Immature natural killer cell (primary cell): ENCODE results near the gene MAGEC3. TPM values are rescaled to one million over a fixed set of nuclear protein-coding genes. Genes with fewer than 3 reads are reported as not detected.

Source experiments
- DNase-seq, 3 donors: peaks; one replicate each; pipeline ENCODE4 v3.0.0; 2022; ENCODE audit warnings: mixed read lengths in 1 of 3
- H3K27ac Mint-ChIP-seq, 6 donors: one replicate each; pipeline ENCODE4 v1.8.0; 2020; ENCODE audit warnings: mixed read lengths in 6 of 6, mild to moderate bottlenecking in 5 of 6, inconsistent platforms in 4 of 6, moderate library complexity in 3 of 6
- H3K27me3 Mint-ChIP-seq, 3 donors: one replicate each; pipeline ENCODE4 v1.8.0; 2020 to 2021; ENCODE audit warnings: low read depth in 3 of 3, mild to moderate bottlenecking in 3 of 3, mixed read lengths in 3 of 3, moderate library complexity in 3 of 3, inconsistent platforms in 1 of 3
- H3K36me3 Mint-ChIP-seq, 3 donors: one replicate each; pipeline ENCODE4 v1.8.0; 2020; ENCODE audit warnings: mixed read lengths in 3 of 3, inconsistent platforms in 2 of 3, mild to moderate bottlenecking in 2 of 3
- H3K4me1 Mint-ChIP-seq, 2 donors: one replicate each; pipeline ENCODE4 v1.8.0; 2020; ENCODE audit warnings: inconsistent platforms in 2 of 2, mild to moderate bottlenecking in 2 of 2, mixed read lengths in 2 of 2, moderate library complexity in 1 of 2
- H3K4me3 Mint-ChIP-seq, 5 donors: one replicate each; pipeline ENCODE4 v1.8.0; 2020; ENCODE audit warnings: mild to moderate bottlenecking in 5 of 5, mixed read lengths in 5 of 5, inconsistent platforms in 3 of 5, moderate library complexity in 3 of 5
- H3K9me3 Mint-ChIP-seq, 6 donors: one replicate each; pipeline ENCODE4 v1.8.0; 2020; ENCODE audit warnings: mild to moderate bottlenecking in 6 of 6, mixed read lengths in 6 of 6, inconsistent platforms in 4 of 6, moderate library complexity in 3 of 6
- polyA plus RNA-seq, 3 donors: library from polyadenylated mRNA; unstranded; fragments of 300-500 nt; fragmentation: Illumina TruSeq; gene quantifications; one replicate each; pipeline ENCODE4 v1.2.3, GENCODE V29; 2021

MAGEC3 gene
- polyA plus RNA-seq, 3 donors from 2014 or later, result not detected

- Mint-ChIP-seq H3K27ac (no peak within 1 kb of the TSS), H3K36me3 (no peaks in the 10 kb centered on the region), H3K9me3 (peaks cover 0 to 6% (median 1%) of the 10 kb centered on the region in 6 donors), H3K27me3 (peaks cover 0 to 11% (median 0%) of the 10 kb centered on the region in 3 donors), H3K4me1 (no peaks in the 10 kb centered on the region), H3K4me3 (no peak within 1 kb of the TSS)
- no peak for DNase-seq
Measured at GRCh38 chrX:141903400-141904155, 65.5 kb downstream of the MAGEC3 start, which contains the start of gene MAGEC1. MAGEC1 (plus strand) TSS chrX:141903894; CDS start chrX:141905073, 1,179 bp downstream.

- H3K27ac Mint-ChIP-seq, result no peak overlapping the region
- peaks cover 0 to 10% (median 0%) of the 10 kb centered on the region in 3 donors for H3K27me3 Mint-ChIP-seq
- no peak for DNase-seq
- no peaks in the 10 kb centered on the region for H3K36me3 Mint-ChIP-seq
- peaks cover 0 to 6% (median 1%) of the 10 kb centered on the region in 6 donors for H3K9me3 Mint-ChIP-seq
- H3K4me3 Mint-ChIP-seq, result no peak overlapping the region
- H3K4me1 Mint-ChIP-seq, result no peaks in the 10 kb centered on the region
Measured at GRCh38 chrX:141904262-141904661, 66.1 kb downstream of the MAGEC3 start.

GRCh38 chrX:141917801-141918200 is 79.7 kb downstream of the MAGEC3 start:
- no peak for DNase-seq
- no peaks in the 10 kb centered on the region for H3K36me3 Mint-ChIP-seq
- no peak overlapping the region for H3K4me3 Mint-ChIP-seq
- no peak overlapping the region for H3K27ac Mint-ChIP-seq
- no peaks in the 10 kb centered on the region for H3K4me1 Mint-ChIP-seq
- H3K27me3 Mint-ChIP-seq, result peaks cover 0 to 4% (median 2%) of the 10 kb centered on the region in 3 donors
- H3K9me3 Mint-ChIP-seq, result peaks cover 0 to 5% (median 1%) of the 10 kb centered on the region in 6 donors

GRCh38 chrX:141924293-141924692 is 86.2 kb downstream of the MAGEC3 start:
- peaks cover 0 to 7% (median 3%) of the 10 kb centered on the region in 3 donors for H3K27me3 Mint-ChIP-seq
- H3K9me3 Mint-ChIP-seq, result peaks cover 0 to 2% (median under 1%) of the 10 kb centered on the region in 6 donors
- H3K36me3 Mint-ChIP-seq, result no peaks in the 10 kb centered on the region
- H3K4me3 Mint-ChIP-seq, result no peak overlapping the region
- DNase-seq, result no peak
- no peaks in the 10 kb centered on the region for H3K4me1 Mint-ChIP-seq
- no peak overlapping the region for H3K27ac Mint-ChIP-seq

- peaks cover 0 to 5% (median under 1%) of the 10 kb centered on the region in 3 donors for H3K27me3 Mint-ChIP-seq
- no peak for DNase-seq
- no peaks in the 10 kb centered on the region for H3K36me3 Mint-ChIP-seq
- H3K27ac Mint-ChIP-seq, result no peak overlapping the region
- no peaks in the 10 kb centered on the region for H3K4me1 Mint-ChIP-seq
- peaks cover 0 to 6% (median 1%) of the 10 kb centered on the region in 6 donors for H3K9me3 Mint-ChIP-seq
- H3K4me3 Mint-ChIP-seq, result no peak overlapping the region
Measured at GRCh38 chrX:141928432-141928831, 90.3 kb downstream of the MAGEC3 start.

- no peaks in the 10 kb centered on the region for H3K4me1 Mint-ChIP-seq
- H3K4me3 Mint-ChIP-seq, result no peak overlapping the region
- peaks cover 0 to 15% (median 4%) of the 10 kb centered on the region in 6 donors for H3K9me3 Mint-ChIP-seq
- H3K27ac Mint-ChIP-seq, result no peak overlapping the region
- no peak for DNase-seq
- H3K36me3 Mint-ChIP-seq, result no peaks in the 10 kb centered on the region
- peaks cover 0 to 2% (median 0%) of the 10 kb centered on the region in 3 donors for H3K27me3 Mint-ChIP-seq
Measured at GRCh38 chrX:141934059-141934641, 96.0 kb downstream of the MAGEC3 start.

- peaks cover 0 to 15% (median 1%) of the 10 kb centered on the region in 6 donors for H3K9me3 Mint-ChIP-seq
- DNase-seq, result no peak
- H3K36me3 Mint-ChIP-seq, result no peaks in the 10 kb centered on the region
Measured at GRCh38 chrX:141935645-141936044, 97.5 kb downstream of the MAGEC3 start.

GRCh38 chrX:141936080-141936479 is 98.0 kb downstream of the MAGEC3 start:
- H3K36me3 Mint-ChIP-seq, result no peaks in the 10 kb centered on the region
- H3K27me3 Mint-ChIP-seq, result peaks cover 0 to 3% (median 0%) of the 10 kb centered on the region in 3 donors
- no peak overlapping the region for H3K4me3 Mint-ChIP-seq
- peaks cover 0 to 15% (median 1%) of the 10 kb centered on the region in 6 donors for H3K9me3 Mint-ChIP-seq
- H3K4me1 Mint-ChIP-seq, result no peaks in the 10 kb centered on the region
- no peak overlapping the region for H3K27ac Mint-ChIP-seq
- DNase-seq, result no peak

More at GRCh38 chrX:141935645-141936044, 97.5 kb downstream of the MAGEC3 start:
- Mint-ChIP-seq H3K27ac (no peak overlapping the region), H3K27me3 (peaks cover 0 to 3% (median 0%) of the 10 kb centered on the region in 3 donors), H3K4me3 (no peak overlapping the region), H3K4me1 (no peaks in the 10 kb centered on the region)

- H3K9me3 Mint-ChIP-seq, result peaks cover 0 to 5% (median 0%) of the 10 kb centered on the region in 6 donors
- no peaks in the 10 kb centered on the region for H3K4me1 Mint-ChIP-seq
- H3K27ac Mint-ChIP-seq, result no peak overlapping the region
- peaks cover 0 to 3% (median 0%) of the 10 kb centered on the region in 3 donors for H3K27me3 Mint-ChIP-seq
- no peak for DNase-seq
- H3K36me3 Mint-ChIP-seq, result no peaks in the 10 kb centered on the region
- no peak overlapping the region for H3K4me3 Mint-ChIP-seq
Measured at GRCh38 chrX:141941234-141941633, 103.1 kb downstream of the MAGEC3 start.

GRCh38 chrX:141945426-141945825 is 107.3 kb downstream of the MAGEC3 start:
- no peak overlapping the region for H3K4me3 Mint-ChIP-seq
- H3K4me1 Mint-ChIP-seq, result no peaks in the 10 kb centered on the region
- H3K36me3 Mint-ChIP-seq, result no peaks in the 10 kb centered on the region
- DNase-seq, result no peak
- H3K27ac Mint-ChIP-seq, result no peak overlapping the region
- H3K27me3 Mint-ChIP-seq, result no peaks in the 10 kb centered on the region
- H3K9me3 Mint-ChIP-seq, result peaks cover 0 to 3% (median 0%) of the 10 kb centered on the region in 6 donors

GRCh38 chrX:141947350-141947749 is 109.2 kb downstream of the MAGEC3 start:
- Mint-ChIP-seq H3K9me3 (peaks cover 0 to 3% (median under 1%) of the 10 kb centered on the region in 6 donors), H3K27me3 (peaks cover 0 to 3% (median 0%) of the 10 kb centered on the region in 3 donors), H3K4me1 (no peaks in the 10 kb centered on the region), H3K36me3 (no peaks in the 10 kb centered on the region), H3K4me3 (no peak overlapping the region), H3K27ac (no peak overlapping the region)
- DNase-seq, result no peak

Other genes starting within 250 kb of the MAGEC3 start
- gene SPANXA2, start 248.6 kb upstream of the MAGEC3 start, polyA plus RNA-seq, result not detected
- not detected for gene SPANXD, start 139.6 kb upstream of the MAGEC3 start, polyA plus RNA-seq
- not detected for gene MAGEC1, start 65.6 kb downstream of the MAGEC3 start, polyA plus RNA-seq